GM15510 (cell line): ENCODE results near the gene LRP1B.

Source experiments
- POLR2A ChIP-seq: IDR thresholded peaks from 3 replicates; pipeline ENCODE4 v1.6.1; 2011; ENCODE audit warnings: borderline replicate concordance; ENCODE audit not compliant: insufficient read length; ENCODE audit errors: extremely low read depth

The LRP1B gene

GRCh38 chr2:140249821-140250220 lies 1881.0 kb downstream of the LRP1B start:
- TF ChIP-seq POLR2A, result no peak

- no peak for TF ChIP-seq POLR2A
Observed at GRCh38 chr2:140248623-140249022, 1882.2 kb downstream of the LRP1B start.

DNA sequence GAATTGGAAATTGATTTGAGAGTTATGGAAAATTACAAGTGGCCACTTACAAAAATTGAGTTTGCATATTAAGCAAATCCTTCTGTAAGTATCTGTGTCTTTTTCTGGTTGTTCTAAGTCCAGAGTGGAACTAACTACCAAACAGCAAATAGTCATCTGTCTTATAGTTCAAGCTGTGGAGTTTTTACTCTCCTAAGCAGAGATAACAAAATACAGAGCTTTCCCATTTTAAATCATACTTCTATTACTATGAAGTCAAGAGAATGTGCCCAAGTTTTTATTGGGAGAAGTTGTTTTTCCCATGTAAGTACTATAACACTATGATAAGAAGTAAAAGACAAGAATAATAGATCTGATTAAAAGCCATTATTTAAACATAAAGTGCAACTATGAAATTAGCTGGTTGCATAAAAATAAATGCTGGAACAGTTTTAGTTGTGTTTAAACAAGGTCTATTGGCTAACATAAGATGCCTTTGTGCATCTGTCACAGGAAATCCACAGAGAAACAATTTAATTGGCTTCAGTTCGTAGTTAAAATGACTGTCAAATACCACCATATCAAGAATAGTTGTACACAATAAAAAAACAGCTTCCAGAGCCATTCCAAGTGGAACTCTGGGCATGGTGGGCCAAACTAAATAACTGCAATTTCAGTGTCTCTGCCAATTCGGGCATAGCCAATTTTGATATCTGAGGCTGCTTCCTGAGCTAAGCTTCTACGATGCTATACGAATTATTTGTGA lies 1883.2 kb downstream of the LRP1B start:
- no peak for TF ChIP-seq POLR2A

- no peak for TF ChIP-seq POLR2A
Observed at GRCh38 chr2:140246957-140247356, 1883.9 kb downstream of the LRP1B start.

DNA sequence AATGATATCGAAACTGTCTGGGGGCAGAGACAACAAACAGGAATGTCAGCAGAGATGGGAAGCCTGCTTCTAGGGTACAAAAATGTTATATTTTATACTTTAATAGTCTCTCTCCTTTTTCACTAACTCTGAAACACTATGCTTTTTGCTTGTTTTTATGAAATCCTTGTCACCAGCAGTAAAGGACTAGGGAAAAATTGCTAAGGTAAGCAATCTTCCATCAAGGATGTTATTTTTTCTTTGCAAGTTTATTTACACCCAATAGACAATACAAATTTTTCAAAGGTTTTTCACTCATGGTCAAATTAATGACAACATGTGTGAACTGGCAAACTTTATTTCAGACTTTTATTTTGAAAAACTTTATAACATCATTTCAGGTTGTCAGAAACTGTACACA lies 1884.8 kb downstream of the LRP1B start:
- TF ChIP-seq POLR2A, result no peak

GRCh38 chr2:140242889-140243288 lies 1887.9 kb downstream of the LRP1B start:
- no peak for TF ChIP-seq POLR2A

GRCh38 chr2:140234116-140234515 lies 1896.7 kb downstream of the LRP1B start:
- TF ChIP-seq POLR2A, result no peak

GRCh38 chr2:140210963-140211362 lies 1919.9 kb downstream of the LRP1B start:
- TF ChIP-seq POLR2A, result no peak

GRCh38 chr2:140205093-140205492 lies 1925.7 kb downstream of the LRP1B start:
- TF ChIP-seq POLR2A, result no peak

- TF ChIP-seq POLR2A, result no peak
Observed at GRCh38 chr2:140203347-140203746, 1927.5 kb downstream of the LRP1B start.

DNA sequence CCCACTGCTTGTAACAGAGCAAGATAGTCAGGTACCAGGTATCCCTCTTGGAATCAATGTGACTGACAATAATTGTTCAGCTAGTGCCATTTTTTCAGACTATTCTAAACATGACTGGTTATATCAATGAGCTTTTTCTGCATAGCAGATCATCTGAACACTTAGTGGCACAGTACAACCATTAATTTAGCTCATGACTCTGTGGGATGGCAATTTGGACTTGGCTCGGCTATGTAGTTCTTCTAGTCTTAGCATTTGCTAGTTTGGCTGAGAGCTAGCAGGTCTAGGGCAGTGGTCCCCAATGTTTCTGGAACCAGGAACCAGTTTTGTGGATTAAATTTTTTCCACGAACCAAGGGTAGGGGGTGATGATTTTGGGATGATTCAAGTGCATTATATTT lies 1929.2 kb downstream of the LRP1B start:
- TF ChIP-seq POLR2A, result no peak

DNA sequence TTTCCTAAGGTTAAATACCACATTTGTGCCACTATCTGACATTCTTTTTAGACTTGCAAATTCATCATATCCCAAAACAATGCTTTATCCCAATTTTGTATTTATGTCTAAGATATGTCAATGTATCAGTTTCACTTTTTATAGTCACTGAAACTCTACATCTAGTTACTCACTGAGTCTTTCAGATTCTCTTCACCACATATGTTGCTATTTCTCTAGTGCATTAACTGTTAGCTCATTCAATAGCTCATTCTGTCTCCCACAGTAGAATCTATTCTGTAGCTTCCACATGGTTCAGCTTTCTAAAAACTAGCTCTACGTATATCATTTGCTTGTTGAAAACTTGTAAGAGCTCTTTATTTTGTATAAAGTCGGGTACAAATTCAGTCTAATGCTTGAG lies 1930.1 kb downstream of the LRP1B start:
- TF ChIP-seq POLR2A, result no peak

GRCh38 chr2:140200307-140200706 lies 1930.5 kb downstream of the LRP1B start:
- no peak for TF ChIP-seq POLR2A

- no peak for TF ChIP-seq POLR2A
Observed at GRCh38 chr2:140199312-140199711, 1931.5 kb downstream of the LRP1B start.

DNA sequence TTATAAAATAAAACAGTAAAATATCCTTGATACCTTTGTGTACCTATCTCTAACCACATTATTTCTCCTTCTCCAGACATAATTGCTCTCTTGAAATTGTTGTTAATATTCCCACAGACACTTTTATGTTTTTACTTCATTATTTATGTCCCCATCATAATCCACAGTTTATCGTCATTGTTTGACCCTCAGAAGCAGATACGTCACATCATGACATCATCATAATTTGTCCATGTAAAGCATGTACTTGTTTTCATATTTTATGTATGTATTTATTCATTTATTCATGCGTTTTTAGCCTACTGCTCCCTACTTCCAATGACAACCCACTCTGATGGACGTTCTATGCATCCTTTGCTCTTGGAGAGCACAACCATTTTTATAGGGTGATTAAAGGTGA lies 1943.7 kb downstream of the LRP1B start:
- TF ChIP-seq POLR2A, result no peak

DNA sequence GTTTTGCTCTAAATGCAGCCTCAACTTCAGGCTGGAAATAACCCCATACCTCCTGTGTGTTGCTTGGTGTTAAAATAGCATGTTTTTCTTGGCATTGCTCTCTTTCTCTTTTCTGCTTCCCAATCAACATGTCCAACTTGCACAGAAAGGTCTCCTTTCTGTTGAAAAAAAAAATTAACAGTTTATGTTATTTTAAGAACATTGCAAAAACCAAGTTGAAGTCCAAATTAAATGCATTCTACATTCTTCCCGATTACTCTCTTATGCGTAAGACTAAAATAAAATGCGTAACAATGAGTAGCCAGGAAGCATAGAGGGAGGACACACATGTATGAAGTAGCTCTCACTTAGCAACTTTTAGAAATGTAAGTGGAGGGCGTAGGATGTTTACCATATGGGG lies 1944.5 kb downstream of the LRP1B start:
- no peak for TF ChIP-seq POLR2A

DNA sequence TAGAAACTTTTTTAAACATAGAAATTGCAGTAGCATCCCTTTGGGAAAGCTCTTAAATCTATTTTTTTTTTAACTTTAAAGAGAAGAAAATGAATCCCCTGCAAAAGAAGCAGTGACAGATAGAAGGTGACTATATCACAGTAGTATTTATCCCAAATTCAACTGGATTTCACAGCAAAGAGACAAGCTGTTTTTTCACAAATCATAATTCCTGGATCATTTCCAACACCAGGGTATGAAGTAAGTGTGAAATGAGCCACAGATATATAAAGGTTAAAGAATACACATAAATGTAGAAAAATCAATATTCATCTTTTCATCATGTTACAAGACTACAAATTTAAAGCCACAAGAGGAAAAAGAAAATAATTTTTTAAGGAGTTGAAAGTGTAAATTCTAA lies 1945.7 kb downstream of the LRP1B start:
- no peak for TF ChIP-seq POLR2A
